Caco-2 (cell line): Measurements from ENCODE around the gene CCDC158. TPM values are rescaled to one million over a fixed set of nuclear protein-coding genes. Genes with fewer than 3 reads are reported as not detected.

Experiments
- BruUV-seq: library from RNA; stranded (reverse); fragments of 400-500 nt; replicated peaks from 2 replicates; lab custom pipeline; 2021; lab: Mats Ljungman, UMichigan
- CTCF ChIA-PET: fragments of 300-600 bp; sonication (Branson Sonifier 250); formaldehyde crosslinking; loops from one replicate; lab custom pipeline; 2022; ENCODE audit warnings: antibody characterized with exemption; lab: Charles Lee
- POLR2A ChIA-PET: fragments of 300-600 bp; sonication (Branson Sonifier 250); formaldehyde crosslinking; loops from one replicate; lab custom pipeline; 2022; ENCODE audit warnings: antibody characterized with exemption; lab: Charles Lee
- DNase-seq, 2 experiments: peaks; one replicate each; pipeline versions ENCODE4 v3.0.0 to v3.0.0-alpha.2; 2020 to 2022
- H3K27me3 ChIP-seq: replicated peaks from 2 replicates; pipeline ENCODE4 v1.6.0; 2011; ENCODE audit warnings: low read length; ENCODE audit not compliant: control insufficient read depth, insufficient read depth
- H3K36me3 ChIP-seq: 2 replicates; pipeline ENCODE4 v1.5.1; 2011; ENCODE audit warnings: low read length; ENCODE audit not compliant: control insufficient read depth, insufficient read depth
- H3K4me1 ChIP-seq: fragments of 250-450 bp; sonication (Bioruptor Pico); 2 replicates; pipeline ENCODE4 v1.5.1; 2020; ENCODE audit warnings: mild to moderate bottlenecking
- H3K4me3 ChIP-seq: 2 replicates; pipeline ENCODE4 v1.5.1; 2011; ENCODE audit warnings: low read depth, mild to moderate bottlenecking, control low read depth, low read length
- H3K9me3 ChIP-seq: fragments of 250-450 bp; sonication (Bioruptor Pico); 2 replicates; pipeline ENCODE4 v1.5.1; 2020; ENCODE audit warnings: mild to moderate bottlenecking, moderate library complexity
- H3K27ac Mint-ChIP-seq: one replicate; pipeline ENCODE4 v1.8.0; 2022; ENCODE audit warnings: mixed read lengths; ENCODE audit not compliant: unreplicated experiment
- H3K27me3 Mint-ChIP-seq: one replicate; pipeline ENCODE4 v1.8.0; 2022; ENCODE audit warnings: mixed read lengths; ENCODE audit not compliant: insufficient read depth, unreplicated experiment
- H3K36me3 Mint-ChIP-seq: one replicate; pipeline ENCODE4 v1.8.0; 2022; ENCODE audit warnings: mild to moderate bottlenecking, mixed read lengths; ENCODE audit not compliant: insufficient read depth, unreplicated experiment
- H3K4me1 Mint-ChIP-seq: one replicate; pipeline ENCODE4 v1.8.0; 2022; ENCODE audit warnings: low read depth, mixed read lengths; ENCODE audit not compliant: unreplicated experiment
- H3K4me3 Mint-ChIP-seq: one replicate; pipeline ENCODE4 v1.8.0; 2022; ENCODE audit warnings: mild to moderate bottlenecking, moderate library complexity, mixed read lengths; ENCODE audit not compliant: unreplicated experiment
- H3K9me3 Mint-ChIP-seq: one replicate; pipeline ENCODE4 v1.8.0; 2022; ENCODE audit warnings: mixed read lengths; ENCODE audit not compliant: unreplicated experiment
- intact Hi-C: fragments of 100-400 bp; cut with micrococcal nuclease; formaldehyde crosslinking; loops from one replicate; pipeline ENCODE4 v1.10.0; 2022; ENCODE audit not compliant: unreplicated experiment
- total RNA-seq: library from RNA; stranded (reverse); gene quantifications from 2 replicates; pipeline ENCODE4 v1.2.3, GENCODE V29; 2022
- TF ChIP-seq, protein P1 (sequence below), 2 experiments: fragments of 200-600 bp in 1 of 2; IDR thresholded peaks; 1 replicate in 1 of 2; 2 replicates in 1 of 2; pipeline versions ENCODE4 v1.5.1 to v1.8.0; 2011 to 2022; ENCODE audit warnings: antibody characterized with exemption in 1 of 2, control low read depth in 1 of 2, inconsistent platforms in 1 of 2, low read depth in 1 of 2, low read length in 1 of 2, mild to moderate bottlenecking in 1 of 2, moderate library complexity in 1 of 2; ENCODE audit not compliant: insufficient read depth in 1 of 2, severe bottlenecking in 1 of 2, unreplicated experiment in 1 of 2

The CCDC158 gene
- total RNA-seq, 1 experiment from 2014 or later: 0.39 TPM

DNA sequence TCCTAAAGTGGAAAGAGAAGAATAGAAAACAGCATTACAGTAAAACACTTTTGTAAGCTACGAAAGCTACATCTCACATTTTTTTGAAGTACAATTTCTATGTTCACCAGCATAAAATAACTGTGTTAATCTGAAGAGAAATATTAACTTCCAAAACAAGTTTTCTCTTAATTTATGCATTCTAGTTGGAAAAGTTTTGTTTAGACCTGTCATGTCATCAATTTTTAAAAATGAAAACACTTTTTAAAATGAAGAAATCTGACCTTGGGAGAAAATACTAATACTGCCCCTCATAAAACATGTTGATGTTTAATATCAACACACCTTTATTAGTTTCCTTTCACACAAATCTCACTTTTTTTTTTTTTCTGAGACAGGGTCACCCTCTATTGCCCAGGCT, 45.2 kb downstream of the CCDC158 start:
- POLR2A ChIA-PET: no interaction called here

DNA sequence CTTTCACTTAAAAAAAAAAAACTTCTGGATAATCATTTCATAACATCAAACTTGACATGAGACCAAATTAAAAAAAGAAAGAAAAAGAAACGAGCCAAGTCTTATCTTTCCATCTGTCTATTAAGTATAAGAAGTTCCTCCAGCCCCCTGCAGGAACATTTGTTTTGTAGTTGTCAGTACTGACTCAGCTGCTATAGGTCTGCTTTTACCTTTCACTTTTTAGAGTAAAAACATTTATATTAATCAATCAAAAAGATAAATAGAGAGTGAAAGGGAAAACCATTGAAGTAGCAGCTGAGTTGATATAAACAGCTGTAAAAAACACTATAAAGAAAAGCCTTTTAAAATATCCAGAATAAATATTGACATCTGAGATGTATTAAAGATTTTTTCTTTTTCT, 46.1 kb downstream of the CCDC158 start:
- CTCF ChIA-PET: no interaction called here
- H3K36me3 Mint-ChIP-seq: no peaks in the 10 kb centered on the region
- Histone ChIP-seq H3K27me3 (no peaks in the 10 kb centered on the region), H3K9me3 (no peaks in the 10 kb centered on the region), H3K4me1 (peaks cover 18% of the 10 kb centered on the region), H3K36me3 (no peaks in the 10 kb centered on the region), H3K4me3 (no peak overlapping the region)
- BruUV-seq: no TSS peak
- TF ChIP-seq, protein P1, sequence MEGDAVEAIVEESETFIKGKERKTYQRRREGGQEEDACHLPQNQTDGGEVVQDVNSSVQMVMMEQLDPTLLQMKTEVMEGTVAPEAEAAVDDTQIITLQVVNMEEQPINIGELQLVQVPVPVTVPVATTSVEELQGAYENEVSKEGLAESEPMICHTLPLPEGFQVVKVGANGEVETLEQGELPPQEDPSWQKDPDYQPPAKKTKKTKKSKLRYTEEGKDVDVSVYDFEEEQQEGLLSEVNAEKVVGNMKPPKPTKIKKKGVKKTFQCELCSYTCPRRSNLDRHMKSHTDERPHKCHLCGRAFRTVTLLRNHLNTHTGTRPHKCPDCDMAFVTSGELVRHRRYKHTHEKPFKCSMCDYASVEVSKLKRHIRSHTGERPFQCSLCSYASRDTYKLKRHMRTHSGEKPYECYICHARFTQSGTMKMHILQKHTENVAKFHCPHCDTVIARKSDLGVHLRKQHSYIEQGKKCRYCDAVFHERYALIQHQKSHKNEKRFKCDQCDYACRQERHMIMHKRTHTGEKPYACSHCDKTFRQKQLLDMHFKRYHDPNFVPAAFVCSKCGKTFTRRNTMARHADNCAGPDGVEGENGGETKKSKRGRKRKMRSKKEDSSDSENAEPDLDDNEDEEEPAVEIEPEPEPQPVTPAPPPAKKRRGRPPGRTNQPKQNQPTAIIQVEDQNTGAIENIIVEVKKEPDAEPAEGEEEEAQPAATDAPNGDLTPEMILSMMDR (IDR thresholded peaks at IDR 0.05; ENCODE audit: insufficient read depth in 1 of 2, low read depth in 1 of 2, low read length in 1 of 2, severe bottlenecking in 1 of 2, unreplicated experiment in 1 of 2): no peak
- H3K27me3 Mint-ChIP-seq: no peaks in the 10 kb centered on the region
- DNase-seq: no peak
- no peak overlapping the region for H3K27ac Mint-ChIP-seq
- intact Hi-C loops: no loop called here
- POLR2A ChIA-PET: interaction anchor here (0.6 to 0.7 kb wide), 2 partner anchors 160 to 463 kb away, joined by 5 read pairs; no protein-coding TSS in a partner anchor
- H3K4me1 Mint-ChIP-seq: peaks cover 9% of the 10 kb centered on the region
- H3K9me3 Mint-ChIP-seq: no peaks in the 10 kb centered on the region
- no peak overlapping the region for H3K4me3 Mint-ChIP-seq

More for the DNA sequence above, 45.2 kb downstream of the CCDC158 start:
- Histone ChIP-seq H3K9me3 (no peaks in the 10 kb centered on the region; the same call in 1 of the 2 replicates), H3K36me3 (no peaks in the 10 kb centered on the region), H3K4me1 (peaks cover 18% of the 10 kb centered on the region), H3K4me3 (no peak overlapping the region), H3K27me3 (no peaks in the 10 kb centered on the region)
- no peaks in the 10 kb centered on the region for H3K27me3 Mint-ChIP-seq
- TF ChIP-seq, protein P1 (IDR thresholded peaks at IDR 0.05; ENCODE audit: insufficient read depth in 1 of 2, low read depth in 1 of 2, low read length in 1 of 2, severe bottlenecking in 1 of 2, unreplicated experiment in 1 of 2): no peak
- no peak overlapping the region for H3K4me3 Mint-ChIP-seq
- no peaks in the 10 kb centered on the region for H3K36me3 Mint-ChIP-seq
- no peak overlapping the region for H3K27ac Mint-ChIP-seq
- BruUV-seq: no TSS peak
- H3K4me1 Mint-ChIP-seq: peaks cover 9% of the 10 kb centered on the region
- CTCF ChIA-PET: no interaction called here
- no peak for DNase-seq
- H3K9me3 Mint-ChIP-seq: no peaks in the 10 kb centered on the region
- intact Hi-C loops: no loop called here

DNA sequence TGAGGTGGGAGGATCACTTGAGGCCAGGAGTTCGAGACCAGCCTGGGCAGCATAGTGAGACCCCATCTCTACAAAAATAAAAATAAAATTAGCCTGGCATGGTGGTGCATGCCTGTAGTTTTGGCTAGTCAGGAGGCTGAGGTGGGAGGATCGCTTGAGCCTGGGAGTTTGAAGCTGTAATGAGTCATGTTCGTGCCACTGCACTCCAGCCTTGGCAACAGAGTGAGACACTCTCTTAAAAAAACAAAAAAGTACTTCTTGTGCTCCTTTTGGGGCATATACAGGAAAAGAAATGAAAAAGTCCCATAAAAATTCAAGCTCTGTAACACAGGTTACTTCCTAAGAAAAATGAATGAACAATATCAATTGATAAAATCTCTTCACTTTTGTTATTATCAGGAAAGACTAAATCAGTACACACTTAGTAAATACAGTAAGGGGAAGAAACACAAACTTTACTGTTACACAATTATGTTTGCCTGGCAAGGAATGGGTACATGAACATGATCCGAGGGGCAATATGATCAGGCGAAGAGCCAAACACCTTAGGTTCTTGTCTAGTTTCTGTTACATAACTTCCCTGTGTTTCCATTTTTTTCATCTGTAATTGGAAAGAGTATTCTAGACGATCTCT, 46.9 kb downstream of the CCDC158 start:
- DNase-seq: no peak
- Mint-ChIP-seq H3K27me3 (no peaks in the 10 kb centered on the region), H3K36me3 (no peaks in the 10 kb centered on the region), H3K27ac (no peak overlapping the region), H3K4me3 (no peak overlapping the region), H3K4me1 (peaks cover 9% of the 10 kb centered on the region), H3K9me3 (no peaks in the 10 kb centered on the region)
- POLR2A ChIA-PET: interaction anchor here (0.6 to 0.7 kb wide), 2 partner anchors 159 to 464 kb away, joined by 5 read pairs; no protein-coding TSS in a partner anchor
- no TSS peak for BruUV-seq
- TF ChIP-seq, protein P1 (IDR thresholded peaks at IDR 0.05; ENCODE audit: insufficient read depth in 1 of 2, low read depth in 1 of 2, low read length in 1 of 2, severe bottlenecking in 1 of 2, unreplicated experiment in 1 of 2): no peak
- CTCF ChIA-PET: no interaction called here
- Histone ChIP-seq H3K36me3 (no peaks in the 10 kb centered on the region), H3K4me3 (no peak overlapping the region), H3K4me1 (peaks cover 18% of the 10 kb centered on the region), H3K27me3 (no peaks in the 10 kb centered on the region), H3K9me3 (no peaks in the 10 kb centered on the region)
- intact Hi-C loops: no loop called here
